GM12892 (cell line): ENCODE results near the gene TTPAL.

Experiments used
- POLR2A ChIP-seq: IDR thresholded peaks from 2 replicates; pipeline ENCODE4 v1.6.1; 2011; ENCODE audit warnings: low read depth, low read length, control low read depth
- POLR2AphosphoS5 ChIP-seq: IDR thresholded peaks from 2 replicates; pipeline ENCODE4 v1.6.1; 2011; ENCODE audit warnings: low read depth, low read length, control low read depth
- TAF1 ChIP-seq: IDR thresholded peaks from 2 replicates; pipeline ENCODE4 v1.6.1; 2011; ENCODE audit warnings: low read depth, mild to moderate bottlenecking, control low read depth, low read length, borderline replicate concordance

DNA sequence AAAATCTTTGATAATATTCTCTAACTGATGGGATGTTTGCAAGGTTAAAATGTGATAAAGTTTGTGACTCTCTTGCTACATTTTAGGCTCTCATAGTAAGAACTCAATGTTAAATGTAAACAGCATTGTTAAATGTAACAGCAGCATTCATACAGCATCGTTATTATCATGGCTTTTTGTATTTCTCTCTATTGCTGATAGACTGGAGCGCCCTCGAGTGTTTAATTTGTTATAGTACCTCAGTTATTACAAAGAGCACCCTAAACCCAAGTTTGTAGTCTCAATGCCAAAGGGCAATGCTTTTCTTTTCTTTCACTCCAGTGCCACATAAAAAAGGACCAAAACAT lies 14.9 kb upstream of the TTPAL start:
- no peak for TF ChIP-seq POLR2A
- TF ChIP-seq POLR2AphosphoS5 = no peak
- TF ChIP-seq TAF1 = no peak
